SU-DHL-6 (cell line): ENCODE data around the gene BAK1.

ENCODE experiments used
- H2AFZ ChIP-seq: fragments of 200-600 bp; sonication (generic); 2 replicates; pipeline ENCODE4 v1.6.1; 2014; ENCODE audit warnings: low read depth, mild to moderate bottlenecking, moderate library complexity, mixed read lengths, antibody characterized with exemption, low read length; ENCODE audit not compliant: severe bottlenecking
- H3F3A ChIP-seq: fragments of 200-600 bp; shearing (Covaris generic); 2 replicates; pipeline ENCODE4 v1.6.0; 2016; ENCODE audit warnings: antibody characterized with exemption, mild to moderate bottlenecking; ENCODE audit not compliant: insufficient read depth
- H3K27ac ChIP-seq: fragments of 200-600 bp; sonication (generic); 2 replicates; pipeline ENCODE4 v1.5.1; 2016; ENCODE audit warnings: low read depth, mild to moderate bottlenecking, low read length, moderate library complexity, mixed read lengths
- H3K27me3 ChIP-seq: fragments of 200-600 bp; sonication (generic), shearing (Covaris generic); 2 replicates; pipeline ENCODE4 v1.6.0; 2014; ENCODE audit warnings: mild to moderate bottlenecking, low read length
- H3K36me3 ChIP-seq: fragments of 200-600 bp; sonication (generic); 2 replicates; pipeline ENCODE4 v1.6.1; 2014; ENCODE audit warnings: mild to moderate bottlenecking, low read length, mixed read lengths
- H3K4me2 ChIP-seq: fragments of 300-600, 200-600 bp; shearing (Covaris generic), sonication (generic); 2 replicates; pipeline ENCODE4 v1.6.0; 2014; ENCODE audit warnings: low read length, low read depth, mild to moderate bottlenecking; ENCODE audit not compliant: poor library complexity, severe bottlenecking
- H3K4me3 ChIP-seq: fragments of 200-600 bp; sonication (generic); 2 replicates; pipeline ENCODE4 v1.5.1; 2014; ENCODE audit warnings: antibody characterized with exemption, low read length, mild to moderate bottlenecking, mixed read lengths; ENCODE audit not compliant: insufficient read depth, poor library complexity, severe bottlenecking
- H3K79me2 ChIP-seq: fragments of 200-600 bp; sonication (generic); 2 replicates; pipeline ENCODE4 v1.6.1; 2014; ENCODE audit warnings: mild to moderate bottlenecking, low read length, moderate library complexity; ENCODE audit not compliant: insufficient read depth
- H3K9ac ChIP-seq: fragments of 200-600 bp; sonication (generic); 2 replicates; pipeline ENCODE4 v1.7.0; 2014; ENCODE audit warnings: mild to moderate bottlenecking, low read length
- H3K9me2 ChIP-seq: fragments of 200-600 bp; sonication (generic); replicated peaks from 2 replicates; pipeline ENCODE4 v1.6.1; 2014; ENCODE audit warnings: low read length; ENCODE audit not compliant: insufficient read depth
- H3K9me3 ChIP-seq: fragments of 200-600 bp; sonication (generic); 2 replicates; pipeline ENCODE4 v1.6.1; 2014; ENCODE audit warnings: low read length, mixed read lengths; ENCODE audit not compliant: insufficient read depth
- H4K20me1 ChIP-seq: fragments of 200-600 bp; sonication (generic); 2 replicates; pipeline ENCODE4 v1.6.1; 2014; ENCODE audit warnings: low read depth, mild to moderate bottlenecking, antibody characterized with exemption, low read length, moderate library complexity, mixed read lengths
- EZH2phosphoT487 ChIP-seq: fragments of 200-600 bp; sonication (generic), shearing (Covaris generic); conservative IDR thresholded peaks from 2 replicates; pipeline ENCODE4 v1.6.1; 2018; ENCODE audit warnings: mild to moderate bottlenecking, antibody characterized with exemption, low read length, moderate library complexity, mixed read lengths
- TF ChIP-seq, protein P1 (sequence below): fragments of 200-600 bp; sonication (generic); IDR thresholded peaks from one replicate; pipeline ENCODE4 v1.5.1; 2017; ENCODE audit warnings: antibody characterized with exemption, mild to moderate bottlenecking, low read length, moderate library complexity; ENCODE audit not compliant: insufficient read depth, poor library complexity, severe bottlenecking

BAK1 gene

GRCh38 chr6:33589392-33589730 lies 9.3 kb upstream of the BAK1 start:
- Histone ChIP-seq H3K79me2 (no peaks in the 10 kb centered on the region), H4K20me1 (no peaks in the 10 kb centered on the region), H3F3A (peaks cover 18% of the 10 kb centered on the region), H3K27ac (no peak overlapping the region), H3K9me3 (no peaks in the 10 kb centered on the region), H3K4me2 (no peak overlapping the region), H3K36me3 (no peaks in the 10 kb centered on the region), H3K9ac (no peak overlapping the region), H2AFZ (no peak overlapping the region), H3K27me3 (no peaks in the 10 kb centered on the region), H3K9me2 (no peaks in the 10 kb centered on the region), H3K4me3 (no peak overlapping the region)
- no peak for TF ChIP-seq EZH2phosphoT487
- TF ChIP-seq, protein P1, sequence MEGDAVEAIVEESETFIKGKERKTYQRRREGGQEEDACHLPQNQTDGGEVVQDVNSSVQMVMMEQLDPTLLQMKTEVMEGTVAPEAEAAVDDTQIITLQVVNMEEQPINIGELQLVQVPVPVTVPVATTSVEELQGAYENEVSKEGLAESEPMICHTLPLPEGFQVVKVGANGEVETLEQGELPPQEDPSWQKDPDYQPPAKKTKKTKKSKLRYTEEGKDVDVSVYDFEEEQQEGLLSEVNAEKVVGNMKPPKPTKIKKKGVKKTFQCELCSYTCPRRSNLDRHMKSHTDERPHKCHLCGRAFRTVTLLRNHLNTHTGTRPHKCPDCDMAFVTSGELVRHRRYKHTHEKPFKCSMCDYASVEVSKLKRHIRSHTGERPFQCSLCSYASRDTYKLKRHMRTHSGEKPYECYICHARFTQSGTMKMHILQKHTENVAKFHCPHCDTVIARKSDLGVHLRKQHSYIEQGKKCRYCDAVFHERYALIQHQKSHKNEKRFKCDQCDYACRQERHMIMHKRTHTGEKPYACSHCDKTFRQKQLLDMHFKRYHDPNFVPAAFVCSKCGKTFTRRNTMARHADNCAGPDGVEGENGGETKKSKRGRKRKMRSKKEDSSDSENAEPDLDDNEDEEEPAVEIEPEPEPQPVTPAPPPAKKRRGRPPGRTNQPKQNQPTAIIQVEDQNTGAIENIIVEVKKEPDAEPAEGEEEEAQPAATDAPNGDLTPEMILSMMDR: no peak

DNA sequence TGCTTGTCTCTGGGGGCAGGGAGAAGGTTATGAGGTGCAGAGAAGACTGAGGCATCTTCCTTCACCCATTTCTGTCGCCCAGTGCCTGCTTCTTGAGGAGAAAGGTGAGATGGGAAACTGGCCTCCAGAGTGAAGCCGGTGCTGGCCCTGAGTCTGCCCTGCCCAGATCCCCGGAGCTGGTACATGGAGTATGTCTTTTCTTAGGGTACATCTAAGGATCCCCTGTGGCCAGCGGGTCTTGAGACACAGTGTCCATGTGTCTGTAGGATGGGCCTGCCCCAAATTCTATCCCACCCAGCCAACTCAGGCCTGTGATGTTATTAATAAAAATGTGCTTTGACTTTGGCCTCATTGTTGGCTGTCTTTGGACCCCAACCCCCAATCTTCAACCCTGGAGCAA lies 8.8 kb upstream of the BAK1 start:
- H3K79me2 ChIP-seq: no peaks in the 10 kb centered on the region
- H3K9me3 ChIP-seq: no peaks in the 10 kb centered on the region
- no peaks in the 10 kb centered on the region for H3K9me2 ChIP-seq
- H3K9ac ChIP-seq: no peak overlapping the region
- H3K4me2 ChIP-seq: no peak overlapping the region
- TF ChIP-seq, protein P1: no peak
- no peak for TF ChIP-seq EZH2phosphoT487
- H4K20me1 ChIP-seq: no peaks in the 10 kb centered on the region
- H3K27ac ChIP-seq: no peak overlapping the region
- peaks cover 18% of the 10 kb centered on the region for H3F3A ChIP-seq
- no peak overlapping the region for H3K4me3 ChIP-seq
- no peak overlapping the region for H2AFZ ChIP-seq
- H3K27me3 ChIP-seq: no peaks in the 10 kb centered on the region
- no peaks in the 10 kb centered on the region for H3K36me3 ChIP-seq

- H3F3A ChIP-seq: peaks cover 10% of the 10 kb centered on the region
- TF ChIP-seq, protein P1: no peak
- TF ChIP-seq EZH2phosphoT487: 0 out of 2 replicates have a peak, but pooled peaks have one; percentile 66
Measured at GRCh38 chr6:33587529-33587928, 7.5 kb upstream of the BAK1 start.

More at GRCh38 chr6:33587529-33587928, 7.5 kb upstream of the BAK1 start:
- Histone ChIP-seq H2AFZ (no peak overlapping the region), H3K36me3 (no peaks in the 10 kb centered on the region), H3K9me2 (no peaks in the 10 kb centered on the region), H3K79me2 (no peaks in the 10 kb centered on the region), H3K4me3 (no peak overlapping the region), H3K27ac (no peak overlapping the region), H3K9ac (no peak overlapping the region), H3K4me2 (no peak overlapping the region), H4K20me1 (no peaks in the 10 kb centered on the region), H3K9me3 (no peaks in the 10 kb centered on the region), H3K27me3 (no peaks in the 10 kb centered on the region)
